H1 (cell line): Measurements from ENCODE around the gene LIN54. TPM values are rescaled to one million over a fixed set of nuclear protein-coding genes. Genes with fewer than 3 reads are reported as not detected.

Experiments
- CTCF ChIA-PET: fragments of 300-600 bp; sonication (Branson Sonifier 250); formaldehyde crosslinking; loops from one replicate; lab custom pipeline; 2021; ENCODE audit not compliant: partially characterized antibody; lab: Charles Lee
- POLR2A ChIA-PET: fragments of 300-600 bp; sonication (Branson Sonifier 250); formaldehyde crosslinking; loops from one replicate; lab custom pipeline; 2021; ENCODE audit warnings: inconsistent platforms; ENCODE audit not compliant: partially characterized antibody; lab: Charles Lee
- DNase-seq, 2 experiments: peaks; one replicate each; pipeline versions ENCODE4 v3.0.0 to v3.0.0-alpha.2; 2010 to 2022; ENCODE audit warnings: low spot score in 2 of 2, low read depth in 1 of 2, mixed read lengths in 1 of 2
- FAIRE-seq: peaks from 2 replicates; lab custom pipeline; 2011; peaks lifted over from hg19 to GRCh38; lab: Jason Lieb, UNC
- H2AFZ ChIP-seq: 2 replicates; pipeline ENCODE4 v1.8.1; 2012; ENCODE audit warnings: low read length, inconsistent platforms
- H2AK5ac ChIP-seq: 2 replicates; pipeline ENCODE4 v1.6.1; 2013; ENCODE audit warnings: low read depth, low read length
- H2BK120ac ChIP-seq: replicated peaks from 2 replicates; pipeline ENCODE3; 2013; ENCODE audit warnings: low read depth, low read length, inconsistent platforms
- H2BK12ac ChIP-seq: 2 replicates; pipeline ENCODE4 v1.6.1; 2013; ENCODE audit warnings: low read depth, low read length
- H2BK15ac ChIP-seq: 2 replicates; pipeline ENCODE4 v1.6.1; 2013; ENCODE audit warnings: low read length
- H2BK20ac ChIP-seq: 2 replicates; pipeline ENCODE4 v1.6.1; 2013; ENCODE audit warnings: low read length
- H2BK5ac ChIP-seq: 2 replicates; pipeline ENCODE4 v1.6.1; 2013; ENCODE audit warnings: low read depth, low read length
- H3K14ac ChIP-seq: 2 replicates; pipeline ENCODE4 v1.6.1; 2013; ENCODE audit warnings: inconsistent platforms; ENCODE audit not compliant: insufficient read length
- H3K18ac ChIP-seq: 2 replicates; pipeline ENCODE4 v1.6.1; 2013; ENCODE audit warnings: low read length; ENCODE audit errors: extremely low read depth
- H3K23ac ChIP-seq: 2 replicates; pipeline ENCODE4 v1.6.1; 2013; ENCODE audit warnings: inconsistent platforms; ENCODE audit not compliant: insufficient read length
- H3K23me2 ChIP-seq: 2 replicates; pipeline ENCODE4 v1.6.1; 2013; ENCODE audit warnings: low read depth, low read length
- H3K27ac ChIP-seq: 2 replicates; pipeline ENCODE4 v1.6.1; 2011; ENCODE audit warnings: low read depth, low read length, inconsistent platforms
- H3K27me3 ChIP-seq, 4 experiments: replicated peaks in 1 of 4; 1 replicate in 1 of 4; 2 replicates in 3 of 4; pipeline versions ENCODE4 v1.6.1 to v1.8.1; 2011 to 2013; ENCODE audit warnings: low read length in 3 of 4, mild to moderate bottlenecking in 3 of 4, inconsistent platforms in 2 of 4, mixed read lengths in 2 of 4, moderate library complexity in 1 of 4; ENCODE audit not compliant: control insufficient read depth in 3 of 4, insufficient read depth in 3 of 4; ENCODE audit errors: extremely low read depth in 1 of 4
- H3K36me3 ChIP-seq, 4 experiments: 2 replicates each; pipeline versions ENCODE4 v1.6.1 to v1.8.1; 2011 to 2013; ENCODE audit warnings: mild to moderate bottlenecking in 4 of 4, low read length in 3 of 4, moderate library complexity in 2 of 4, control low read depth in 1 of 4, inconsistent platforms in 1 of 4; ENCODE audit not compliant: insufficient read depth in 4 of 4, control insufficient read depth in 2 of 4
- H3K4ac ChIP-seq: replicated peaks from 2 replicates; pipeline ENCODE3; 2013; ENCODE audit warnings: low read length, low read depth, mixed read lengths, inconsistent platforms; ENCODE audit not compliant: insufficient read length
- H3K4me1 ChIP-seq, 4 experiments: replicated peaks in 1 of 4; 1 replicate in 1 of 4; 2 replicates in 3 of 4; pipeline versions ENCODE4 v1.6.1 to v1.8.1; 2011 to 2013; ENCODE audit warnings: low read length in 3 of 4, inconsistent platforms in 2 of 4, mixed read lengths in 1 of 4; ENCODE audit not compliant: insufficient read depth in 4 of 4, control insufficient read depth in 3 of 4
- H3K4me2 ChIP-seq, 2 experiments: 2 replicates each; pipeline versions ENCODE4 v1.6.1 to v1.8.1; 2011 to 2013; ENCODE audit warnings: low read depth in 2 of 2, low read length in 2 of 2, control low read depth in 1 of 2, inconsistent platforms in 1 of 2, mild to moderate bottlenecking in 1 of 2; ENCODE audit not compliant: insufficient read depth in 1 of 2
- H3K4me3 ChIP-seq, 4 experiments: fragments of 200-600, 300-600 bp in 1 of 4; sonication (generic), shearing (Covaris generic), sonication (Bioruptor Twin) in 1 of 4; 2 replicates each; pipeline versions ENCODE4 v1.5.1 to v1.8.1; 2011 to 2016; ENCODE audit warnings: low read length in 4 of 4, low read depth in 3 of 4, control low read depth in 2 of 4, inconsistent platforms in 2 of 4, mild to moderate bottlenecking in 2 of 4, mixed read lengths in 1 of 4, moderate library complexity in 1 of 4; ENCODE audit not compliant: insufficient read depth in 2 of 4; ENCODE audit errors: extremely low read depth in 1 of 4
- H3K56ac ChIP-seq: replicated peaks from 2 replicates; pipeline ENCODE3; 2013; ENCODE audit warnings: low read depth, mild to moderate bottlenecking, mixed read lengths, low read length, inconsistent platforms; ENCODE audit not compliant: insufficient read length
- H3K79me1 ChIP-seq: 2 replicates; pipeline ENCODE4 v1.6.1; 2013; ENCODE audit warnings: low read depth, low read length, control low read depth
- H3K79me2 ChIP-seq, 2 experiments: 2 replicates each; pipeline versions ENCODE4 v1.6.1 to v1.8.1; 2012 to 2013; ENCODE audit warnings: low read length in 2 of 2, mild to moderate bottlenecking in 2 of 2, inconsistent platforms in 1 of 2; ENCODE audit not compliant: insufficient read depth in 2 of 2, control insufficient read depth in 1 of 2
- H3K9ac ChIP-seq, 4 experiments: replicated peaks in 1 of 4; 1 replicate in 1 of 4; 2 replicates in 3 of 4; pipeline versions ENCODE4 v1.6.1 to v1.8.1; 2011 to 2013; ENCODE audit warnings: low read depth in 3 of 4, low read length in 3 of 4, control low read depth in 2 of 4, mild to moderate bottlenecking in 2 of 4, moderate library complexity in 2 of 4, inconsistent platforms in 1 of 4; ENCODE audit errors: extremely low read depth in 1 of 4
- H3K9me3 ChIP-seq, 2 experiments: 2 replicates each; pipeline versions ENCODE4 v1.6.1 to v1.8.1; 2012 to 2013; ENCODE audit warnings: mild to moderate bottlenecking in 2 of 2, moderate library complexity in 2 of 2, control low read depth in 1 of 2, inconsistent platforms in 1 of 2, low read depth in 1 of 2, low read length in 1 of 2, mixed read lengths in 1 of 2; ENCODE audit not compliant: insufficient read depth in 2 of 2
- H4K20me1 ChIP-seq, 2 experiments: replicated peaks in 1 of 2; 2 replicates each; pipeline versions ENCODE3 to v1.8.1; 2011 to 2013; ENCODE audit warnings: inconsistent platforms in 2 of 2, low read length in 2 of 2, mild to moderate bottlenecking in 1 of 2; ENCODE audit not compliant: insufficient read depth in 2 of 2, control insufficient read depth in 1 of 2
- H4K5ac ChIP-seq: 2 replicates; pipeline ENCODE4 v1.6.1; 2013; ENCODE audit warnings: low read length, low read depth, mixed read lengths, inconsistent platforms; ENCODE audit not compliant: insufficient read length
- H4K8ac ChIP-seq: 2 replicates; pipeline ENCODE4 v1.8.0; 2013; ENCODE audit warnings: mild to moderate bottlenecking, moderate library complexity, low read length, inconsistent platforms; ENCODE audit not compliant: insufficient read depth; ENCODE audit errors: extremely low read depth
- H4K91ac ChIP-seq: replicated peaks from 2 replicates; pipeline ENCODE3; 2013; ENCODE audit warnings: low read length, mixed read lengths, inconsistent platforms; ENCODE audit not compliant: insufficient read length
- BCL11A ChIP-seq, 2 experiments: IDR thresholded peaks; one replicate each; pipeline ENCODE4 v1.6.1; 2011; ENCODE audit warnings: low read depth in 2 of 2, low read length in 2 of 2, mild to moderate bottlenecking in 2 of 2
- CREB1 ChIP-seq: IDR thresholded peaks from 2 replicates; pipeline ENCODE4 v1.6.1; 2012; ENCODE audit warnings: inconsistent platforms
- FOSL1 ChIP-seq: IDR thresholded peaks from 2 replicates; pipeline ENCODE4 v1.6.1; 2011; ENCODE audit warnings: mild to moderate bottlenecking, low read depth, low read length, moderate library complexity; ENCODE audit not compliant: insufficient read depth
- HDAC2 ChIP-seq, 2 experiments: fragments of 300-600 bp in 1 of 2; sonication (generic) in 1 of 2; IDR thresholded peaks; 2 replicates each; pipeline ENCODE4 v1.6.1; 2011 to 2012; ENCODE audit warnings: low read depth in 2 of 2, low read length in 2 of 2, mild to moderate bottlenecking in 2 of 2, moderate library complexity in 2 of 2, borderline replicate concordance in 1 of 2, inconsistent platforms in 1 of 2
- KDM4A ChIP-seq: IDR thresholded peaks from one replicate; pipeline ENCODE4 v1.7.1; 2012; ENCODE audit warnings: low read depth, mild to moderate bottlenecking, moderate library complexity, low read length, inconsistent platforms; ENCODE audit not compliant: severe bottlenecking
- RAD21 ChIP-seq, 2 experiments: IDR thresholded peaks in 1 of 2; conservative IDR thresholded peaks in 1 of 2; 2 replicates each; pipeline ENCODE4 v1.6.1; 2011; ENCODE audit warnings: low read depth in 2 of 2, low read length in 2 of 2, improper control_type of control experiment in 1 of 2, inconsistent platforms in 1 of 2, mild to moderate bottlenecking in 1 of 2, moderate library complexity in 1 of 2
- RFX5 ChIP-seq: IDR thresholded peaks from 2 replicates; pipeline ENCODE4 v1.6.1; 2011; ENCODE audit warnings: low read depth, low read length, improper control_type of control experiment, borderline replicate concordance
- SIRT6 ChIP-seq: IDR thresholded peaks from one replicate; pipeline ENCODE4 v1.7.1; 2012; ENCODE audit warnings: low read length, inconsistent platforms
- TAF7 ChIP-seq: optimal IDR thresholded peaks from 2 replicates; pipeline ENCODE3; 2011; ENCODE audit warnings: low read depth, mild to moderate bottlenecking, inconsistent platforms, low read length, moderate library complexity, borderline replicate concordance
- TBP ChIP-seq: IDR thresholded peaks from 2 replicates; pipeline ENCODE4 v1.6.1; 2011; ENCODE audit warnings: low read depth, low read length, improper control_type of control experiment
- USF2 ChIP-seq: IDR thresholded peaks from 2 replicates; pipeline ENCODE4 v1.6.1; 2011; ENCODE audit warnings: low read length, improper control_type of control experiment
- WGBS, 2 experiments: shearing (Covaris generic) in 1 of 2; methylation state at CpG; one replicate each; pipeline versions ENCODE4 v1.1.6 to v1.1.7; 2013 to 2015; ENCODE audit warnings: low lambda C conversion rate in 2 of 2, mixed read lengths in 2 of 2, inconsistent platforms in 1 of 2, low coverage in 1 of 2, missing lambda C conversion rate in 1 of 2; ENCODE audit not compliant: insufficient replicate concordance in 2 of 2, insufficient coverage in 1 of 2, insufficient read length in 1 of 2; ENCODE audit errors: extremely low coverage in 1 of 2, missing lambda C conversion rate in 1 of 2; 5-methylcytosine and 5-hydroxymethylcytosine counted together
- polyA plus RNA-seq, 7 experiments: library from polyadenylated mRNA; depleted of rRNA in 3 of 7; stranded (reverse) in 5 of 7; unstranded in 2 of 7; fragments of >200 nt in 5 of 7; fragments of 200-250 nt in 2 of 7; gene quantifications; 1 replicate in 5 of 7; 2 replicates in 1 of 7; 4 replicates in 1 of 7; pipeline versions ENCODE4 v1.2.1 to v1.2.3, GENCODE V29; 2011 to 2013; ENCODE audit warnings: missing spikeins in 2 of 7, mixed read lengths in 2 of 7
- total RNA-seq: library from RNA; stranded (reverse); fragmentation: NEBNext Ultra II Directional; extraction: Animal tissue kit (Norgen Biotek cat#: 25700); gene quantifications from 2 replicates; pipeline ENCODE4 v1.2.1, GENCODE V29; 2021
- TF ChIP-seq, protein P1 (sequence below): IDR thresholded peaks from 2 replicates; pipeline ENCODE4 v1.6.1; 2012; ENCODE audit warnings: inconsistent platforms

LIN54 gene
- total and polyA plus RNA-seq, 2 of the 8 experiments (the other 6 are each of a cell fraction or from before 2014, with no cell fraction given), result 5.7 to 11.1 TPM

DNA sequence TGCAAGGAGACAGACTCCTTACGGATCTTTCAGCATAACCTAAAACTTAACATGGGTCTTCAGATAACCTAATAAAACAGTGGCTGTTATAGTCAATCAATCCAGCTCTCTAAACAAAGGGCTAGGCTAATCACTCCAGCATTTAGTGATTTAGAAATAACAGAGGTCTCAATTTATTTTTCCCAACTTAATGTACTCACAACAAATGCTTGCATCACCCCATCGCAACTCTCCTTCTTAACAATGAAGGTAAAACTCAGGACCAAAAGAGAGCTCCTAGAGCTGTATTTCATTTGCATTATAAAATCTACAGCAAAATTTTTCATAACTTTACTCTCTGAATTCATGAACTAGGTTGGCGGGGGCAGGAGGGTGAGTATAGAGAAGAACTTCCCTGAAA is 1.1 kb downstream of the LIN54 start:
- peak overlapping the region; percentile 87 to 94; a peak in 3 of 4 replicates for H3K4me2 ChIP-seq
- peaks cover 13% of the 10 kb centered on the region for H3K23me2 ChIP-seq
- H3K27ac ChIP-seq, result no peak overlapping the region
- H3K14ac ChIP-seq, result no peak overlapping the region
- no peak for FAIRE-seq
- H3K9me3 ChIP-seq, result no peaks in the 10 kb centered on the region
- no peak overlapping the region for H4K91ac ChIP-seq
- H4K5ac ChIP-seq, result no peak overlapping the region
- no peak overlapping the region for H2BK20ac ChIP-seq
- no peak overlapping the region for H2BK120ac ChIP-seq
- no peak overlapping the region for H3K23ac ChIP-seq
- no peak overlapping the region for H2BK5ac ChIP-seq
- peaks cover 0 to 28% of the 10 kb centered on the region in 2 experiments; a peak in 2 of 4 replicates for H3K79me2 ChIP-seq
- CTCF ChIA-PET, result interaction anchor here (0.6 kb wide), 1 partner anchor 243 kb away, joined by 4 read pairs; no protein-coding TSS in a partner anchor
- H2BK12ac ChIP-seq, result no peak overlapping the region
- no peak overlapping the region for H2BK15ac ChIP-seq
- no peaks in the 10 kb centered on the region for H3K36me3 ChIP-seq
- no peak overlapping the region for H4K8ac ChIP-seq
- H3K27me3 ChIP-seq, result peaks cover 0 to 6% (median 3%) of the 10 kb centered on the region in 4 experiments; a peak in 4 of 7 replicates
- WGBS, 2 experiments, result 79% methylated on average over 3 of the region's 3 CpGs; no CpG with 5 or more reads in 1 of the 2 experiments
- H2AK5ac ChIP-seq, result no peak overlapping the region
- no peak overlapping the region for H3K18ac ChIP-seq
- no peaks in the 10 kb centered on the region for H4K20me1 ChIP-seq
- H3K4me1 ChIP-seq, result peaks cover 0 to 6% (median 3%) of the 10 kb centered on the region in 4 experiments; a peak in 3 of 7 replicates
- no peaks in the 10 kb centered on the region for H3K79me1 ChIP-seq
- H3K4me3 ChIP-seq, result peak overlapping the region in 2 of 4 experiments; percentile 73 to 98; a peak in 5 of 8 replicates
- H2AFZ ChIP-seq, result no peak overlapping the region
- H3K4ac ChIP-seq, result no peak overlapping the region
- no peak for DNase-seq
- no peak overlapping the region; a peak in 1 of 7 replicates for H3K9ac ChIP-seq
- no peak overlapping the region for H3K56ac ChIP-seq
- POLR2A ChIA-PET, result interaction anchor here (0.9 to 2.8 kb wide), 3 partner anchors 9 to 109 kb away, joined by 3 to 15 read pairs (median 4); partner anchors contain the start of genes COPS4 and THAP9
- TF ChIP-seq TBP (no peak), SIRT6 (no peak), TAF7 (no peak), BCL11A (IDR thresholded peaks at IDR 0.05; ENCODE audit: low read depth in 2 of 2, low read length in 2 of 2) (no peak), RFX5 (no peak), USF2 (no peak), CREB1 (no peak), FOSL1 (no peak), HDAC2 (IDR thresholded peaks at IDR 0.05; ENCODE audit: borderline replicate concordance in 1 of 2, low read depth in 2 of 2, low read length in 2 of 2) (no peak), KDM4A (no peak), RAD21 (IDR thresholded peaks at IDR 0.05 in 1 of 2, conservative IDR thresholded peaks at IDR 0.05 in 1 of 2; ENCODE audit: low read depth in 2 of 2, low read length in 2 of 2) (no peak)
- TF ChIP-seq, protein P1, sequence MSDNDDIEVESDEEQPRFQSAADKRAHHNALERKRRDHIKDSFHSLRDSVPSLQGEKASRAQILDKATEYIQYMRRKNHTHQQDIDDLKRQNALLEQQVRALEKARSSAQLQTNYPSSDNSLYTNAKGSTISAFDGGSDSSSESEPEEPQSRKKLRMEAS, result no peak
